PFSK-1 (cell line): ENCODE data around the gene GPATCH2L. TPM values are rescaled to one million over a fixed set of nuclear protein-coding genes. Genes with fewer than 3 reads are reported as not detected.
A peak's percentile ranks its signal among the peaks of the same experiment; 100 is the strongest.

ENCODE experiments used
- FOXP2 ChIP-seq: optimal IDR thresholded peaks from 2 replicates; pipeline ENCODE3; 2011; ENCODE audit warnings: borderline replicate concordance, control low read depth, inconsistent platforms; ENCODE audit not compliant: insufficient read depth; ENCODE audit errors: extremely low read length, extremely low read depth
- POLR2AphosphoS5 ChIP-seq: IDR thresholded peaks from 2 replicates; pipeline ENCODE4 v1.6.1; 2012; ENCODE audit warnings: low read depth, mild to moderate bottlenecking, control low read depth, low read length, moderate library complexity
- SIN3A ChIP-seq: IDR thresholded peaks from 2 replicates; pipeline ENCODE4 v1.6.1; 2012; ENCODE audit warnings: mild to moderate bottlenecking, low read length, moderate library complexity, borderline replicate concordance; ENCODE audit not compliant: insufficient read depth
- TAF1 ChIP-seq: IDR thresholded peaks from 2 replicates; pipeline ENCODE4 v1.6.1; 2012; ENCODE audit warnings: low read length, control low read depth, borderline replicate concordance; ENCODE audit not compliant: insufficient read depth
- polyA plus RNA-seq: library from polyadenylated mRNA; unstranded; fragments of >200 nt; gene quantifications from one replicate; pipeline ENCODE4 v1.2.1, GENCODE V29; 2012; ENCODE audit warnings: low read depth, missing spikeins; ENCODE audit not compliant: insufficient read length
- TF ChIP-seq, protein P1 (sequence below), 2 experiments: IDR thresholded peaks; 2 replicates each; pipeline versions ENCODE4 v1.6.1 to v1.8.0; 2011 to 2012; ENCODE audit warnings: low read depth in 2 of 2, low read length in 2 of 2, control low read depth in 1 of 2, inconsistent platforms in 1 of 2, mild to moderate bottlenecking in 1 of 2, moderate library complexity in 1 of 2; ENCODE audit not compliant: insufficient read depth in 1 of 2

The GPATCH2L gene
- 8.8 TPM for polyA plus RNA-seq

DNA sequence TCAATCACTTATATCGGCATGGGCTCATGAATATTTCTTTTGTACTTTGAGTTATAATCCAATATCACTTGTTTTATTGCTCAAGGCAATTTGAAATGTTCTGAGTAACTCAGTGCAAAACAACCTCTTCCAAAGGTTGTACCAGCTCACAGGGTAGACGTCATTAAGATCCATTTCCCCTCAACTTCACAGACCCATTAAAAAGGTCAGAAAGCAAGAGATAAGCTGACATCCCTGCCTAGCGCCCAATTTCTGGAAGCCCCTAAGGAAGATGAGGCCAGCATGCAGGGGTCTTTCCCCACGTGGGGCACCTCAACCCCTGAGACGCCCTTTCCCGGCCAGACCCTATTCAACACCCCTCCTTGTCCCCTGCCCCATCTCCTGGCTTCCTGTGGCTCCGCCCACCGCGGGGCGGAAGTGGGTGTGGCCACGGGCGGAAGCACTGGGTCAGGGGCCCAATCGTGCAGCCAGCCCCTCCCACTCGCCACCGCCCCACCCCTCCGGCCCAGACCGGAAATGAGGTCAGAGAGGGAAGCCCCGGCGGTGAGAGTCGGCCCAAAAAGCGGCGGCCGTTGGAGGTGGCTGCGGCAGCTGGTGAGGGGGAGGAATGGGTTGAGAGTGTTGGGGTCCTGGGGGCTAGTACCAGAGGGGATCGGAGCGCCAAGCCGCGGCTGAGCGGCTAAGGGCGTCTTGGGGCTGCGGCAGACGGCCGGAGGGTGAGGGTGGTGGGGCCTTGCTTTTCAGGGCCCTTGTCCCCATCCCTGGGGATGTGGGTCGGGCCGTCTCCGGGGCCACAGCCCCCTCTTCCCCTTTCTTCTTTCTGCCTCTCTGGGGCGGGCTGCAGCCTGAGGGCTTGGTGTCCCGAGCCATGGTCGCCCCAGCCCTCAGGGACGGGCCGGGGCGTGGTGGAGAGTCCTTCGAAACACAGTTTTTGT is at the start of gene GPATCH2L:
Gene GPATCH2L, plus strand, starts transcription at position 525 of the 935 bp plus-strand sequence. CDS start 2,442 bp downstream, outside the sequence.
- TF ChIP-seq SIN3A (no peak), POLR2AphosphoS5 (0 out of 2 replicates have a peak, but pooled peaks have one; percentile 35), TAF1 (0 out of 2 replicates have a peak, but pooled peaks have one; percentile 30), FOXP2 (peak; percentile 19)

DNA sequence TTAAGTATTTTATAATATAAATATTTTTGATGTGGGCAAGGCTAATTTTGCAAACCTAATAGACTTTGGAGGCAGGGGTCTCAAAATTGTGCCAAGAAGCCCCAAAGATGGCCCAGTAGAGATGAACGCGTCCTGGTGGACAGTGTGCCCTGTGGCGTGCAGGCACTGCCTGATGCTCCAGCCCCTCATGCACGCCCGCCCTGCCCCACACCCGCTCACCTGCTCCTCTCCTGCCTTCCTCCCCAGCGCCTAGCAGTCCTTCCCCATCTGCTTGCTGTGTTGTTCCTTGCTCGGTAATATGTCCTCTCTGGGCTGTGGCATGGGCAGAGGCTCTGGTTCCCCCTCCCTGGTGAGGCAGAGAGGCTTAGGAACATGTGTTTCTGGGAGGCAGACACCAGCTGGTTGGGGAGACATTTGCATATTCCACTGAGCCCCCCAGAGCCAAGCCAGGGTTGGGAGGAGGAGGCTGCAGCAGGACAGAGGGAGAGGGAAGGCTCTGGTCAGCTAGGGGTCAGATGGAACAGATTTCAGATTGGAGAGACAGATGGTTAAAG is 46.8 kb upstream of the GPATCH2L start:
- TF ChIP-seq SIN3A: no peak
- no peak for TF ChIP-seq TAF1

DNA sequence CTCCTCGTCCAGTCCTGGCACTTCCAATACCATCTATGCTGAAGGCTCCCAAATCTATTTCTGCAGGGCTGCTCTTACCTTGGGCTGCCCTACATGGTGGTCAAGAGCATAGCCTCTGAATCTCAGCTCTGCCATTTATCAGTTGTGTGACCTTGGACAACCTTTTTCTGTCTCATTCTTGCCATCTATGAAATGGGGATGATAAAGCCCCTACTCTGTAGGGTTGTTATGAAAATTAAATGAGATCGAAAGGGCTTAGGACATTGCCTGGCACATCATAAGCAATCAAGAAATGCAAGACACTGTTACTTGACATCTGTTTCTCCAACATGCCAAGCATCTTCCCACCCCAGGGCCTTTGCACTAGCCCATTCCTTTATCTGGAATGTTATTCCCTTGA is 45.5 kb upstream of the GPATCH2L start:
- TF ChIP-seq POLR2AphosphoS5: no peak
- TF ChIP-seq, protein P1, sequence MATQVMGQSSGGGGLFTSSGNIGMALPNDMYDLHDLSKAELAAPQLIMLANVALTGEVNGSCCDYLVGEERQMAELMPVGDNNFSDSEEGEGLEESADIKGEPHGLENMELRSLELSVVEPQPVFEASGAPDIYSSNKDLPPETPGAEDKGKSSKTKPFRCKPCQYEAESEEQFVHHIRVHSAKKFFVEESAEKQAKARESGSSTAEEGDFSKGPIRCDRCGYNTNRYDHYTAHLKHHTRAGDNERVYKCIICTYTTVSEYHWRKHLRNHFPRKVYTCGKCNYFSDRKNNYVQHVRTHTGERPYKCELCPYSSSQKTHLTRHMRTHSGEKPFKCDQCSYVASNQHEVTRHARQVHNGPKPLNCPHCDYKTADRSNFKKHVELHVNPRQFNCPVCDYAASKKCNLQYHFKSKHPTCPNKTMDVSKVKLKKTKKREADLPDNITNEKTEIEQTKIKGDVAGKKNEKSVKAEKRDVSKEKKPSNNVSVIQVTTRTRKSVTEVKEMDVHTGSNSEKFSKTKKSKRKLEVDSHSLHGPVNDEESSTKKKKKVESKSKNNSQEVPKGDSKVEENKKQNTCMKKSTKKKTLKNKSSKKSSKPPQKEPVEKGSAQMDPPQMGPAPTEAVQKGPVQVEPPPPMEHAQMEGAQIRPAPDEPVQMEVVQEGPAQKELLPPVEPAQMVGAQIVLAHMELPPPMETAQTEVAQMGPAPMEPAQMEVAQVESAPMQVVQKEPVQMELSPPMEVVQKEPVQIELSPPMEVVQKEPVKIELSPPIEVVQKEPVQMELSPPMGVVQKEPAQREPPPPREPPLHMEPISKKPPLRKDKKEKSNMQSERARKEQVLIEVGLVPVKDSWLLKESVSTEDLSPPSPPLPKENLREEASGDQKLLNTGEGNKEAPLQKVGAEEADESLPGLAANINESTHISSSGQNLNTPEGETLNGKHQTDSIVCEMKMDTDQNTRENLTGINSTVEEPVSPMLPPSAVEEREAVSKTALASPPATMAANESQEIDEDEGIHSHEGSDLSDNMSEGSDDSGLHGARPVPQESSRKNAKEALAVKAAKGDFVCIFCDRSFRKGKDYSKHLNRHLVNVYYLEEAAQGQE (IDR thresholded peaks at IDR 0.05; ENCODE audit: insufficient read depth in 1 of 2, low read depth in 2 of 2, low read length in 2 of 2): no peak
- TF ChIP-seq TAF1: no peak
- no peak for TF ChIP-seq FOXP2
- TF ChIP-seq SIN3A: no peak

DNA sequence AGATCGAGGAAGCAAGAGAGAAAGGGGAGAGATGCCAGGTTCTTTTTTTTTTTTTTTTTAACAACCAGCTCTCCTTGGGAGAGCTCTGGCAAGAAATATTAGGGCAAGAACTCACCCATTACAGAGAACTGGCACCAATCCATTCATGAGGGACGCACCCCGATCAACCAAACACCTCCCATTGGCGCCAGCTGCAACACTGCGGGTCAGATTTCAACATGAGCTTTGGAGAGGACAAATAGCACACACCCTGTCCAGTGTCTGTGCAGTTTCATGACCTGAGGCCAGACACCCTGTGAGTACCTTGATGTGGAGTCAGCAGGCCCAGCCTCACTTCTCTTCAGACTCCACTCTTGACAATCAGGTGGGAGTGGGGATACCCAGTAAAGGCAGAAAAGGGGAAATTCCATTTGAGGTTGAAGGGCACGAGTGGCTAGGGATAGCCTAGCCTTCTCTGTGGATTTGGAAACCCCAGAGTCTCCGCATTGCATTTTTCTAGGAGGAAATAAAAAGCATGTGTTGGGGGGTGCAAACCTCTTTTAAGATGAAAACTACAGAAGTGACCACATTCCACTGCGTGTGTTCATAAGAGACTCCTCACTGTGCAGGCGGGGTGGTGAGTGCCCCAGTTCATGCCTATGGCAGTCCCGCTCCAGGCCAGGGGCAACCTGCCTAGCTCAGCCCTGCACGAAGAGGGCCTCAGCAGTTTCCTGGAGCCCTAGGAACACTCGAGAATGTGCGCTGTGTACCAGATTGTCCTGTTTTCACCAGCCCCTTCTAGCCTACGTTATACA is 42.4 kb upstream of the GPATCH2L start:
- TF ChIP-seq TAF1: no peak
- TF ChIP-seq, protein P1 (IDR thresholded peaks at IDR 0.05; ENCODE audit: insufficient read depth in 1 of 2, low read depth in 2 of 2, low read length in 2 of 2): no peak
- no peak for TF ChIP-seq FOXP2
- TF ChIP-seq POLR2AphosphoS5: no peak
- TF ChIP-seq SIN3A: no peak

DNA sequence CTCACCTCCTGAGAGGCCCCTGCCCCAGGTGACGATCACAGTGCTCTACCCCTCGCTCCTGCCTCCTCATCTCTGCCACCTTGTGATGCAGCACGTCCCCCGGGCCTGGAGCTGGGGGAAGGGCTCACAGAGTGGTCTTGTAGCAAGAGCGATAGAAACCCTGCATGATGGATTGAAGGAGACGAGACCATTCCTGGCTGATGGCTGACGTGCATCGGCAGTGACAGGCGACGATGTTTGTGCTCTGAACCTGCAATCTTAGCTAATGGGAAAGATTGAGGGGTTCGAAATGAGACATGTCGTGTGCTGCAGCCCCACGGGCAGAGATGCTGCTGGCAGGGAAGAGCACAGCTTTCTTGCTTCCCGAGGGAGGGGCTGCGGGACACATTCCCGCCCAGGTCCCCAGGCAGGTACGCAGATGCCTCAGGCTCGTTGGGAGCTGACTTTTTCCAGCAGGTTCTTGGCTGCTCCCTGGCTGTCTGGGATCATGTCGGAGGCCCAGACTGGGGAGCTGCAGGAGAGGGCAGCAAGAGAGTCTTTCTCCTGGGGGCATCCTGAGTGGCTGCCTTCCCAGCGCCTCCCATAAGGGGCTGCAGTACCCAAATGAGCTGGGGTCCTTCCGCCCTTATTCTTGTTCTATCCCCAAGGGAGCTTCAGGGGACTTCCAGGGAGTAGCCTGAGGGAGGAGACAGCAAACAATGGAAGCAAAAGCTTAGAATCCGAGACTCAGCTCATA is 38.7 kb upstream of the GPATCH2L start:
- TF ChIP-seq, protein P1 (IDR thresholded peaks at IDR 0.05; ENCODE audit: insufficient read depth in 1 of 2, low read depth in 2 of 2, low read length in 2 of 2): no peak
- no peak for TF ChIP-seq TAF1
- no peak for TF ChIP-seq FOXP2
- TF ChIP-seq SIN3A: no peak
- no peak for TF ChIP-seq POLR2AphosphoS5
